HepG2 (cell line): ENCODE data around the gene RIMBP2. TPM values are rescaled to one million over a fixed set of nuclear protein-coding genes. Genes with fewer than 3 reads are reported as not detected.

Source experiments
- ATAC-seq: fragments of 200-7000 bp; cut with Tn5 transposase; 3 replicates; pipeline ENCODE4 v1.9.1; 2020; ENCODE audit warnings: mild to moderate bottlenecking, moderate library complexity
- BruUV-seq: library from RNA; stranded (reverse); fragments of 400-500 nt; replicated peaks from 2 replicates; lab custom pipeline; 2021; lab: Mats Ljungman, UMichigan
- CTCF ChIA-PET: fragments of 300-600 bp; formaldehyde crosslinking; extraction: SDS; loops from one replicate; lab custom pipeline; 2021; ENCODE audit warnings: low total read pairs, inconsistent platforms, low intra/inter-chr PET ratio; lab: Yijun Ruan, JAX
- POLR2A ChIA-PET: fragments of 350-600 bp; sonication (Branson Sonifier 250); formaldehyde crosslinking; loops from one replicate; lab custom pipeline; 2020; ENCODE audit warnings: antibody characterized with exemption, inconsistent platforms; lab: Yijun Ruan, JAX
- DNase-seq: peaks from one replicate; pipeline ENCODE4 v3.0.0-alpha.2; 2015; ENCODE audit warnings: low spot score
- FAIRE-seq: peaks from 3 replicates; lab custom pipeline; 2011; peaks lifted over from hg19 to GRCh38; lab: Jason Lieb, UNC
- H2AFZ ChIP-seq: one replicate; pipeline ENCODE4 v1.6.1; 2011; ENCODE audit warnings: low read length, inconsistent platforms
- H3K27ac ChIP-seq: fragments of 300-600 bp; 3 replicates; pipeline ENCODE4 v1.8.0; 2011; ENCODE audit warnings: mixed run types, mild to moderate bottlenecking, mixed read lengths, low read length, inconsistent platforms; ENCODE audit not compliant: insufficient read depth; ENCODE audit errors: extremely low read length
- H3K27me3 ChIP-seq, 2 experiments: fragments of 200-600 bp in 1 of 2; 2 replicates in 1 of 2; 3 replicates in 1 of 2; pipeline versions ENCODE4 v1.6.0 to v1.8.0; 2011; ENCODE audit warnings: low read length in 2 of 2, mild to moderate bottlenecking in 2 of 2, moderate library complexity in 2 of 2, inconsistent platforms in 1 of 2; ENCODE audit not compliant: insufficient read depth in 2 of 2, control insufficient read depth in 1 of 2
- H3K36me3 ChIP-seq, 2 experiments: fragments of 200-600 bp in 1 of 2; replicated peaks in 1 of 2; 2 replicates in 1 of 2; 3 replicates in 1 of 2; pipeline versions ENCODE4 v1.5.1 to v1.8.0; 2011; ENCODE audit warnings: low read length in 2 of 2, inconsistent platforms in 1 of 2; ENCODE audit not compliant: insufficient read depth in 2 of 2, control insufficient read depth in 1 of 2
- H3K4me1 ChIP-seq: 2 replicates; pipeline ENCODE4 v1.5.1; 2012; ENCODE audit warnings: low read length, inconsistent platforms; ENCODE audit not compliant: insufficient read depth
- H3K4me2 ChIP-seq: 2 replicates; pipeline ENCODE4 v1.6.0; 2011; ENCODE audit warnings: low read depth, low read length, inconsistent platforms
- H3K4me3 ChIP-seq, 3 experiments: fragments of 200-600 bp in 1 of 3; sonication (generic), shearing (Covaris generic) in 1 of 3; replicated peaks in 1 of 3; 2 replicates each; pipeline ENCODE4 v1.5.1; 2011 to 2016; ENCODE audit warnings: low read length in 3 of 3, inconsistent platforms in 2 of 3, low read depth in 2 of 3, mild to moderate bottlenecking in 2 of 3, control low read depth in 1 of 3, mixed read lengths in 1 of 3; ENCODE audit not compliant: insufficient read depth in 1 of 3
- H3K79me2 ChIP-seq: one replicate; pipeline ENCODE4 v1.6.1; 2011; ENCODE audit warnings: low read length, inconsistent platforms; ENCODE audit not compliant: insufficient read depth
- H3K9ac ChIP-seq: 2 replicates; pipeline ENCODE4 v1.6.0; 2011; ENCODE audit warnings: mild to moderate bottlenecking, low read depth, low read length, inconsistent platforms; ENCODE audit not compliant: insufficient read depth
- H3K9me3 ChIP-seq: 2 replicates; pipeline ENCODE4 v1.5.1; 2012; ENCODE audit warnings: mild to moderate bottlenecking, low read length
- H4K20me1 ChIP-seq: 2 replicates; pipeline ENCODE4 v1.6.0; 2011; ENCODE audit warnings: inconsistent platforms, mild to moderate bottlenecking, low read length, moderate library complexity; ENCODE audit not compliant: insufficient read depth
- CENPBD1 ChIP-seq: sonication (generic); formaldehyde crosslinking; IDR thresholded peaks from 2 replicates; pipeline ENCODE4 v1.8.0; 2022; ENCODE audit warnings: missing genetic modification reagents, low read depth, mild to moderate bottlenecking, borderline replicate concordance
- FOXA1 ChIP-seq, 2 experiments: fragments of 450-650 bp in 1 of 2; sonication (generic) in 1 of 2; formaldehyde crosslinking in 1 of 2; IDR thresholded peaks; 2 replicates each; pipeline versions ENCODE4 v1.4.0 to v1.6.1; 2016 to 2020; ENCODE audit warnings: missing genetic modification reagents in 1 of 2
- HIVEP1 ChIP-seq: sonication (generic); formaldehyde crosslinking; IDR thresholded peaks from 2 replicates; pipeline ENCODE4 v1.4.0; 2020; ENCODE audit warnings: mild to moderate bottlenecking, missing genetic modification reagents
- NFAT5 ChIP-seq: sonication (generic); formaldehyde crosslinking; IDR thresholded peaks from 2 replicates; pipeline ENCODE4 v1.4.0; 2020; ENCODE audit warnings: missing genetic modification reagents
- PRDM10 ChIP-seq: sonication (generic); formaldehyde crosslinking; IDR thresholded peaks from 2 replicates; pipeline ENCODE4 v1.4.0; 2020; ENCODE audit warnings: low read depth, missing genetic modification reagents
- SKI ChIP-seq: fragments of 450-650 bp; IDR thresholded peaks from one replicate; pipeline ENCODE4 v1.6.1; 2018; ENCODE audit warnings: mild to moderate bottlenecking; ENCODE audit not compliant: partially characterized antibody
- ZNF276 ChIP-seq: sonication (generic); formaldehyde crosslinking; IDR thresholded peaks from 2 replicates; pipeline ENCODE4 v1.4.0; 2020; ENCODE audit warnings: mild to moderate bottlenecking, low read depth, missing genetic modification reagents
- ZNF468 ChIP-seq: sonication (generic); formaldehyde crosslinking; IDR thresholded peaks from 2 replicates; pipeline ENCODE4 v1.8.0; 2022; ENCODE audit warnings: mild to moderate bottlenecking, moderate library complexity, missing genetic modification reagents
- WGBS: methylation state at CpG from one replicate; pipeline ENCODE4 v1.1.6; 2017; ENCODE audit warnings: low lambda C conversion rate; 5-methylcytosine and 5-hydroxymethylcytosine counted together
- in situ Hi-C: cut with HindIII; loops from 2 replicates; pipeline ENCODE4 v1.10.0; 2017; ENCODE audit warnings: low pct_unique_long_range_greater_than_20kb; ENCODE audit not compliant: extremely low pct_ligation_motif_present
- intact Hi-C: fragments of 100-400 bp; cut with micrococcal nuclease; formaldehyde crosslinking; loops from one replicate; pipeline ENCODE4 v1.10.0; 2022; ENCODE audit not compliant: unreplicated experiment
- polyA plus RNA-seq, 8 experiments: library from polyadenylated mRNA; depleted of rRNA in 3 of 8; stranded (reverse) in 7 of 8; unstranded in 1 of 8; fragments of >200 nt; fragmentation: Illumina TruSeq in 4 of 8; extraction: Trizol in 4 of 8; gene quantifications; 2 replicates each; pipeline versions ENCODE4 v1.2.1 to v1.2.3, GENCODE V29; 2011 to 2016; ENCODE audit warnings: low read depth in 4 of 8, missing spikeins in 1 of 8, mixed read lengths in 1 of 8; ENCODE audit not compliant: insufficient read depth in 1 of 8
- total RNA-seq, 5 experiments: library from RNA; depleted of rRNA; stranded (reverse); fragments of >200 nt; fragmentation: Illumina TruSeq; extraction: Trizol; gene quantifications; 2 replicates each; pipeline ENCODE4 v1.2.3, GENCODE V29; 2016; ENCODE audit warnings: low read depth in 1 of 5

Gene RIMBP2
- total and polyA plus RNA-seq, 2 of the 13 experiments (the other 11 are each of a cell fraction or from before 2014, with no cell fraction given), result 0.03 TPM; not detected in 1

- TF ChIP-seq PRDM10, result no peak
- no peak for TF ChIP-seq HIVEP1 (CRISPR knock-in tag)
- TF ChIP-seq SKI, result no peak
- TF ChIP-seq, all 625 proteins: peak for 0
These were observed 224.4 kb downstream of the RIMBP2 start (continued) for GRCh38 chr12:130491421-130492357.

- FAIRE-seq, result no peak
- no peak overlapping the region for H3K4me2 ChIP-seq
- H3K36me3 ChIP-seq, result no peaks in the 10 kb centered on the region
- H3K4me1 ChIP-seq, result no peaks in the 10 kb centered on the region
- no peak overlapping the region for H3K27ac ChIP-seq
- POLR2A ChIA-PET, result no interaction called here
- BruUV-seq, result no TSS peak
- H3K79me2 ChIP-seq, result no peaks in the 10 kb centered on the region
- CTCF ChIA-PET, result no interaction called here
- no peak for ATAC-seq
- H3K27me3 ChIP-seq, result peaks cover 2 to 49% of the 10 kb centered on the region in 2 experiments
- H4K20me1 ChIP-seq, result no peaks in the 10 kb centered on the region
- no peak overlapping the region for H2AFZ ChIP-seq
- H3K9ac ChIP-seq, result no peak overlapping the region
- in situ Hi-C loops (no loop called here), intact Hi-C loops (no loop called here)
- H3K9me3 ChIP-seq, result no peaks in the 10 kb centered on the region
- WGBS, result 11% methylated on average over 10 of the region's 10 CpGs
- no peak overlapping the region for H3K4me3 ChIP-seq
- DNase-seq, result no peak
- no peak for TF ChIP-seq ZNF468 (CRISPR knock-in tag)
- TF ChIP-seq ZNF276, result no peak
- no peak for TF ChIP-seq NFAT5 (CRISPR knock-in tag)
- TF ChIP-seq FOXA1 (IDR thresholded peaks at IDR 0.05), result no peak
- no peak for TF ChIP-seq FOXA1 (CRISPR knock-in tag; IDR thresholded peaks at IDR 0.05)
- no peak for TF ChIP-seq CENPBD1 (CRISPR knock-in tag)
These were observed 225.4 kb downstream of the RIMBP2 start for GRCh38 chr12:130490674-130491073.
